B cell (primary cell): ENCODE results near the gene TCF7L2. TPM values are rescaled to one million over a fixed set of nuclear protein-coding genes. Genes with fewer than 3 reads are reported as not detected.

ENCODE experiments used
- ATAC-seq: fragments of 200-7000 bp; cut with Tn5 transposase; one replicate; pipeline ENCODE4 v1.10.0; 2021; ENCODE audit warnings: low read depth, mild to moderate bottlenecking, moderate number of reproducible peaks, moderate library complexity
- CTCF ChIA-PET: fragments of 350-600 bp; sonication (Branson Sonifier 250); formaldehyde crosslinking; loops from one replicate; lab custom pipeline; 2021; ENCODE audit warnings: antibody characterized with exemption, inconsistent platforms; lab: Charles Lee
- POLR2A ChIA-PET: fragments of 350-600 bp; sonication (Branson Sonifier 250); formaldehyde crosslinking; loops from one replicate; lab custom pipeline; 2021; ENCODE audit warnings: antibody characterized with exemption; lab: Charles Lee
- DNase-seq: peaks from one replicate; pipeline ENCODE4 v3.0.0; 2013
- H2AFZ ChIP-seq: 2 replicates; pipeline ENCODE4 v1.6.1; 2012; ENCODE audit warnings: mild to moderate bottlenecking, low read depth, low read length; ENCODE audit not compliant: insufficient read depth, poor library complexity, severe bottlenecking
- H3K27ac ChIP-seq, 2 donors: 1 replicate in 1 of 2; 2 replicates in 1 of 2; pipeline ENCODE4 v1.5.1; 2012 to 2013; ENCODE audit warnings: low read length in 2 of 2, mild to moderate bottlenecking in 2 of 2, moderate library complexity in 1 of 2
- H3K27me3 ChIP-seq, 4 experiments: fragments of 200-600 bp in 1 of 4; sonication (generic) in 1 of 4; replicated peaks in 1 of 4; 1 replicate in 2 of 4; 2 replicates in 2 of 4; pipeline versions ENCODE4 v1.6.1 to v1.7.0; 2013 to 2016; ENCODE audit warnings: low read length in 3 of 4, mild to moderate bottlenecking in 2 of 4, mixed read lengths in 1 of 4, moderate library complexity in 1 of 4; ENCODE audit not compliant: insufficient read depth in 4 of 4, control insufficient read depth in 3 of 4; ENCODE audit errors: control extremely low read depth in 1 of 4
- H3K36me3 ChIP-seq, 2 experiments: replicated peaks in 1 of 2; 1 replicate in 1 of 2; 2 replicates in 1 of 2; pipeline versions ENCODE4 v1.6.1 to v1.7.1; 2013; ENCODE audit warnings: low read length in 1 of 2; ENCODE audit not compliant: insufficient read depth in 2 of 2, control insufficient read depth in 1 of 2; ENCODE audit errors: control extremely low read depth in 1 of 2, extremely low read depth in 1 of 2
- H3K4me1 ChIP-seq, 2 donors: fragments of 200-600 bp in 1 of 2; sonication (generic) in 1 of 2; 1 replicate in 1 of 2; 2 replicates in 1 of 2; pipeline versions ENCODE4 v1.5.1 to v1.6.1; 2013 to 2017; ENCODE audit warnings: low read length in 2 of 2; ENCODE audit not compliant: control insufficient read depth in 2 of 2, insufficient read depth in 2 of 2
- H3K4me2 ChIP-seq: replicated peaks from 2 replicates; pipeline ENCODE3; 2012; ENCODE audit warnings: mild to moderate bottlenecking, low read depth, low read length; ENCODE audit not compliant: poor library complexity, severe bottlenecking
- H3K4me3 ChIP-seq, 5 experiments: fragments of 200-600 bp in 1 of 5; sonication (generic) in 1 of 5; 1 replicate in 3 of 5; 2 replicates in 2 of 5; pipeline versions ENCODE4 v1.5.1 to v1.7.0; 2011 to 2016; ENCODE audit warnings: low read length in 4 of 5, mild to moderate bottlenecking in 4 of 5, low read depth in 2 of 5, control low read depth in 1 of 5, moderate library complexity in 1 of 5; ENCODE audit not compliant: insufficient read depth in 1 of 5; ENCODE audit errors: control extremely low read depth in 1 of 5, extremely low read depth in 1 of 5
- H3K79me2 ChIP-seq: fragments of 200-600 bp; sonication (generic); one replicate; pipeline ENCODE4 v1.6.0; 2016; ENCODE audit warnings: low read length; ENCODE audit not compliant: control insufficient read depth, insufficient read depth
- H3K9ac ChIP-seq: fragments of 200-600 bp; sonication (generic); 2 replicates; pipeline ENCODE4 v1.6.1; 2017; ENCODE audit warnings: mild to moderate bottlenecking, low read length, moderate library complexity
- H3K9me3 ChIP-seq, 3 donors: one replicate each; pipeline versions ENCODE4 v1.6.1 to v1.7.1; 2013; ENCODE audit warnings: low read length in 2 of 3; ENCODE audit not compliant: control insufficient read depth in 2 of 3, insufficient read depth in 1 of 3; ENCODE audit errors: control extremely low read depth in 1 of 3
- H4K20me1 ChIP-seq: 2 replicates; pipeline ENCODE4 v1.6.0; 2012; ENCODE audit warnings: mild to moderate bottlenecking, low read length; ENCODE audit not compliant: insufficient read depth, control insufficient read depth, poor library complexity, severe bottlenecking
- H3K27ac Mint-ChIP-seq: one replicate; pipeline ENCODE4 v1.8.0; 2021; ENCODE audit warnings: mixed read lengths
- H3K27me3 Mint-ChIP-seq: one replicate; pipeline ENCODE4 v1.8.0; 2021; ENCODE audit warnings: mixed read lengths
- H3K4me1 Mint-ChIP-seq: one replicate; pipeline ENCODE4 v1.8.0; 2021; ENCODE audit warnings: mixed read lengths
- H3K4me3 Mint-ChIP-seq: one replicate; pipeline ENCODE4 v1.8.0; 2021; ENCODE audit warnings: mixed read lengths
- H3K9me3 Mint-ChIP-seq: one replicate; pipeline ENCODE4 v1.8.0; 2022; ENCODE audit warnings: mixed read lengths; ENCODE audit not compliant: insufficient read depth
- CTCF ChIP-seq: fragments of 200-600 bp; IDR thresholded peaks from one replicate; pipeline ENCODE4 v1.8.0; 2022; ENCODE audit warnings: antibody characterized with exemption, mild to moderate bottlenecking
- EZH2 ChIP-seq: IDR thresholded peaks from 2 replicates; pipeline ENCODE4 v1.6.1; 2012; ENCODE audit warnings: borderline replicate concordance, low read depth, mild to moderate bottlenecking, moderate library complexity, low read length; ENCODE audit not compliant: insufficient read depth, poor library complexity, severe bottlenecking
- WGBS: methylation state at CpG from one replicate; pipeline ENCODE4 v1.1.5; 2013; ENCODE audit warnings: missing lambda C conversion rate; ENCODE audit not compliant: insufficient coverage; 5-methylcytosine and 5-hydroxymethylcytosine counted together
- intact Hi-C: fragments of 100-400 bp; cut with micrococcal nuclease; formaldehyde crosslinking; loops from one replicate; pipeline ENCODE4 v1.10.0; 2022
- polyA plus RNA-seq: library from polyadenylated mRNA; depleted of rRNA; stranded (reverse); fragments of >200 nt; gene quantifications from 2 replicates; pipeline ENCODE4 v1.2.3, GENCODE V29; 2012
- total RNA-seq, 2 donors: library from RNA; stranded (reverse); fragments of 120-200 nt in 1 of 2; gene quantifications; 1 replicate in 1 of 2; 2 replicates in 1 of 2; pipeline versions ENCODE4 v1.2.3 to v1.2.4, GENCODE V29; 2013 to 2022

The TCF7L2 gene
- total and polyA plus RNA-seq, 2 donors (not counting 1 experiment from before 2014, with no cell fraction given), result 0.48 to 1.1 TPM

GRCh38 chr10:112981553-112981952 lies 31.5 kb downstream of the TCF7L2 start:
- WGBS, result 3% methylated on average over 5 of the region's 7 CpGs
- peak; percentile 51 for ATAC-seq
- Histone ChIP-seq H3K36me3 (no peaks in the 10 kb centered on the region), H3K4me3 (no peak overlapping the region), H3K4me1 (peaks cover 19 to 26% of the 10 kb centered on the region in 2 donors), H3K79me2 (no peaks in the 10 kb centered on the region), H4K20me1 (no peaks in the 10 kb centered on the region), H3K9ac (no peak overlapping the region), H2AFZ (no peak overlapping the region), H3K9me3 (no peaks in the 10 kb centered on the region), H3K27ac (no peak overlapping the region), H3K27me3 (peaks cover 2 to 65% (median 50%) of the 10 kb centered on the region in 4 experiments), H3K4me2 (peak overlapping the region; percentile 34)
- intact Hi-C loops, result no loop called here
- DNase-seq, result peak; percentile 65
- peaks cover 59% of the 10 kb centered on the region for H3K27me3 Mint-ChIP-seq
- H3K9me3 Mint-ChIP-seq, result no peaks in the 10 kb centered on the region
- no peak overlapping the region for H3K27ac Mint-ChIP-seq
- H3K4me3 Mint-ChIP-seq, result peak overlapping the region; percentile 2
- ChIA-PET POLR2A (interaction anchor here (0.6 kb wide), 1 partner anchor 94 kb away, joined by 4 read pairs; no protein-coding TSS in a partner anchor), CTCF (interaction anchor here (0.7 kb wide), 1 partner anchor 81 kb away, joined by 4 read pairs; no protein-coding TSS in a partner anchor)
- H3K4me1 Mint-ChIP-seq, result peaks cover 20% of the 10 kb centered on the region
- TF ChIP-seq CTCF, result no peak
- TF ChIP-seq EZH2, result no peak

GRCh38 chr10:112983444-112984056 lies 33.5 kb downstream of the TCF7L2 start:
- Mint-ChIP-seq H3K9me3 (no peaks in the 10 kb centered on the region), H3K4me3 (no peak overlapping the region), H3K27me3 (peaks cover 63% of the 10 kb centered on the region), H3K4me1 (peaks cover 22% of the 10 kb centered on the region), H3K27ac (no peak overlapping the region)
- H3K27ac ChIP-seq, result no peak overlapping the region
- TF ChIP-seq CTCF (no peak), EZH2 (no peak)
- WGBS, result 86% methylated on average over 2 of the region's 9 CpGs
- intact Hi-C loops, result no loop called here
- no peaks in the 10 kb centered on the region for H3K36me3 ChIP-seq
- H4K20me1 ChIP-seq, result no peaks in the 10 kb centered on the region
- no peaks in the 10 kb centered on the region for H3K79me2 ChIP-seq
- ChIA-PET CTCF (no interaction called here), POLR2A (no interaction called here)
- no peak overlapping the region for H3K4me3 ChIP-seq
- ATAC-seq, result no peak
- DNase-seq, result no peak
- no peak overlapping the region for H2AFZ ChIP-seq
- no peak overlapping the region for H3K9ac ChIP-seq
- H3K27me3 ChIP-seq, result peaks cover 2 to 71% (median 56%) of the 10 kb centered on the region in 4 experiments
- peaks cover 24 to 29% of the 10 kb centered on the region in 2 donors for H3K4me1 ChIP-seq
- no peaks in the 10 kb centered on the region for H3K9me3 ChIP-seq
- H3K4me2 ChIP-seq, result no peak overlapping the region
